Colonic mucosa (tissue), 4 donors: ENCODE measurements around the gene POLG2. TPM values are rescaled to one million over a fixed set of nuclear protein-coding genes. Genes with fewer than 3 reads are reported as not detected.
A peak's percentile ranks its signal among the peaks of the same experiment; 100 is the strongest.
"Not testable (repeated sequence)": the region's sequence is repeated elsewhere in the genome, so short reads cannot be mapped to it uniquely, and the experiment has no call there.

Source experiments
- DNase-seq: peaks from one replicate; pipeline ENCODE4 v3.0.0-alpha.2; 2020
- H3K27ac ChIP-seq: fragments of 200-600 bp; one replicate; pipeline ENCODE4 v1.8.0; 2021
- H3K27me3 ChIP-seq: fragments of 200-600 bp; one replicate; pipeline ENCODE4 v1.8.0; 2021
- H3K36me3 ChIP-seq: fragments of 200-600 bp; one replicate; pipeline ENCODE4 v1.8.0; 2021
- H3K4me1 ChIP-seq: fragments of 200-600 bp; one replicate; pipeline ENCODE4 v1.8.0; 2021; ENCODE audit warnings: mild to moderate bottlenecking
- H3K4me3 ChIP-seq: fragments of 200-600 bp; one replicate; pipeline ENCODE4 v1.8.0; 2021
- H3K9ac ChIP-seq, 2 donors: one replicate each; pipeline ENCODE4 v1.7.0; 2013; ENCODE audit warnings: control low read depth in 2 of 2, low read depth in 2 of 2, low read length in 2 of 2
- H3K9me3 ChIP-seq: fragments of 200-600 bp; one replicate; pipeline ENCODE4 v1.8.0; 2021
- CTCF ChIP-seq: fragments of 200-600 bp; IDR thresholded peaks from one replicate; pipeline ENCODE4 v1.8.0; 2022; ENCODE audit warnings: antibody characterized with exemption, mild to moderate bottlenecking
- intact Hi-C: fragments of 100-400 bp; cut with DNase I; formaldehyde crosslinking; loops from one replicate; pipeline ENCODE4 v1.14.1; 2022
- total RNA-seq, 2 donors: library from RNA; stranded (reverse); fragmentation: NEBNext Ultra II Directional in 1 of 2; extraction: Animal tissue kit (Norgen Biotek cat#: 25700) in 1 of 2; gene quantifications; one replicate each; pipeline ENCODE4 v1.2.1, GENCODE V29; 2021
- donor health status: healthy.
- donor health status: DM: no; HTN: no; CAD: no.
- donor health status: DM: no; HTN: no; CAD: no.

The POLG2 gene
- total RNA-seq, 2 donors from 2014 or later, result 10.5 to 12.3 TPM

- Histone ChIP-seq H3K27me3 (no peaks in the 10 kb centered on the region), H3K9me3 (no peaks in the 10 kb centered on the region), H3K27ac (peak overlapping the region; percentile 86), H3K4me3 (peak overlapping the region; percentile 79), H3K9ac (peak overlapping the region; percentile 66 to 71), H3K36me3 (peaks cover 25% of the 10 kb centered on the region), H3K4me1 (peaks cover 5% of the 10 kb centered on the region)
- DNase-seq, result no peak
- intact Hi-C loops, result no loop called here
- TF ChIP-seq CTCF, result no peak
These were observed 746 bp upstream of the POLG2 start for GRCh38 chr17:64497565-64498035.

- intact Hi-C loops, result no loop called here
- Histone ChIP-seq H3K36me3 (peaks cover 15% of the 10 kb centered on the region), H3K27ac (peak overlapping the region; percentile 86), H3K4me1 (peaks cover 5% of the 10 kb centered on the region), H3K9me3 (no peaks in the 10 kb centered on the region), H3K9ac (peak overlapping the region; percentile 66 to 71), H3K27me3 (no peaks in the 10 kb centered on the region), H3K4me3 (peak overlapping the region; percentile 79)
- DNase-seq, result no peak
- TF ChIP-seq CTCF, result no peak
These were observed 487 bp downstream of the POLG2 start for GRCh38 chr17:64496348-64496785.

- H3K4me1 ChIP-seq, intact Hi-C loops, H3K4me3 ChIP-seq, H3K27ac ChIP-seq, H3K9ac ChIP-seq, H3K9me3 ChIP-seq, H3K36me3 ChIP-seq, DNase-seq, H3K27me3 ChIP-seq: not testable (repeated sequence)
These were observed 1.6 kb downstream of the POLG2 start for GRCh38 chr17:64495300-64495699.

GRCh38 chr17:64494121-64494520 is 2.7 kb downstream of the POLG2 start:
- intact Hi-C loops, result no loop called here

GRCh38 chr17:64492481-64493109 is 4.3 kb downstream of the POLG2 start:
- peaks cover 5% of the 10 kb centered on the region for H3K4me1 ChIP-seq

More at GRCh38 chr17:64494121-64494520, 2.7 kb downstream of the POLG2 start:
- no peak overlapping the region for H3K9ac ChIP-seq
- DNase-seq, result no peak
- H3K9me3 ChIP-seq, result no peaks in the 10 kb centered on the region
- H3K36me3 ChIP-seq, result no peaks in the 10 kb centered on the region
- H3K4me3 ChIP-seq, result no peak overlapping the region
- no peak overlapping the region for H3K27ac ChIP-seq
- H3K27me3 ChIP-seq, result no peaks in the 10 kb centered on the region
- TF ChIP-seq CTCF, result no peak
- H3K4me1 ChIP-seq, result peaks cover 5% of the 10 kb centered on the region

More at GRCh38 chr17:64492481-64493109, 4.3 kb downstream of the POLG2 start:
- peak; percentile 45 for TF ChIP-seq CTCF
- no peak overlapping the region for H3K9ac ChIP-seq
- no peak overlapping the region for H3K4me3 ChIP-seq
- no peak for DNase-seq
- intact Hi-C loops, result no loop called here
- H3K36me3 ChIP-seq, result no peaks in the 10 kb centered on the region
- no peaks in the 10 kb centered on the region for H3K27me3 ChIP-seq
- H3K27ac ChIP-seq, result no peak overlapping the region
- H3K9me3 ChIP-seq, result no peaks in the 10 kb centered on the region
